GM20000 (cell line): ENCODE data around the gene CHIT1.

Experiments
- DNase-seq: peaks from one replicate; pipeline ENCODE4 v3.0.0; 2012; ENCODE audit warnings: low spot score
- CTCF ChIP-seq: IDR thresholded peaks from 2 replicates; pipeline ENCODE4 v1.5.1; 2012; ENCODE audit warnings: mild to moderate bottlenecking, control low read depth; ENCODE audit errors: extremely low read depth, missing control alignments

The CHIT1 gene

DNA sequence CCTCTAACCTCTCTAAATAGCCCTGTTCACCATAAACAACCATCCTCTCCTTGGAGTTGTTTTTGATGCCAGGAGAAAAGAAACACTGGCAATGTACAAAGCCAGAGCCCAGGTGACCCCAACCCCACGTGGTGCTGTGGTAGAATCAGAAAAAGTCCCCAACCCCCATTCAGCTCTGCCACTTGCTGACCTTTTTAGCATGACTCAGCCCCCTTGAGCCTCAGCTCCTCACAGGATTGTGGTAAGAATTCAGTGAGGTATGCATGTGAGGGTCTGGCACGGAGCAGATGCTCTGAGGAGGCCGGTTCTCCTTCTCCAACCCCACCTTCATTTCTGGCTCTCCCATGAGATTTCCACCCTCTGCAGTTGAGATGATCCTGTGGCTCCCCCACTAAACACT lies 31.8 kb downstream of the CHIT1 start:
- TF ChIP-seq CTCF = no peak

GRCh38 chr1:203196371-203196770 lies 33.1 kb downstream of the CHIT1 start:
- DNase-seq = no peak
- no peak for TF ChIP-seq CTCF

More for the DNA sequence above, 31.8 kb downstream of the CHIT1 start:
- DNase-seq = no peak

DNA sequence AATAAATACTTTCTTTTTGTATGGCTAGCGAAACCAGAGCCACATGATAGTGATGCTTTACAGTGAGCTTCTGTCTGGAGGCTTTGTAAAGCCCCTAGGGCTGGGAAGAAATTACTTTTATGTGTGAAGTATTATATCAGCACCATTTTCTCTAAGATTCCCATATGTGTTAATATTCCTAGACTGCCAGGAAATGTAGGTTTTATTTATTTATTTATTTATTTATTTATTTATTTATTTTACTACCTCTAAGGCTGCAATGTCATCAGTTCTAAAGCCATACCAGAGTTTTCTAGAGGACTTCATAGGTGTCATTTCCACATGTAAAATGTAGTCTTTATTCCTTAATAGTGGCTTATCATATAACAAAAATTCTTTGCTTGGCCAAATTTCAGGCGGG lies 38.5 kb downstream of the CHIT1 start:
- DNase-seq = no peak
- TF ChIP-seq CTCF = no peak

GRCh38 chr1:203189951-203190352 lies 39.5 kb downstream of the CHIT1 start:
- DNase-seq = no peak
- no peak for TF ChIP-seq CTCF

DNA sequence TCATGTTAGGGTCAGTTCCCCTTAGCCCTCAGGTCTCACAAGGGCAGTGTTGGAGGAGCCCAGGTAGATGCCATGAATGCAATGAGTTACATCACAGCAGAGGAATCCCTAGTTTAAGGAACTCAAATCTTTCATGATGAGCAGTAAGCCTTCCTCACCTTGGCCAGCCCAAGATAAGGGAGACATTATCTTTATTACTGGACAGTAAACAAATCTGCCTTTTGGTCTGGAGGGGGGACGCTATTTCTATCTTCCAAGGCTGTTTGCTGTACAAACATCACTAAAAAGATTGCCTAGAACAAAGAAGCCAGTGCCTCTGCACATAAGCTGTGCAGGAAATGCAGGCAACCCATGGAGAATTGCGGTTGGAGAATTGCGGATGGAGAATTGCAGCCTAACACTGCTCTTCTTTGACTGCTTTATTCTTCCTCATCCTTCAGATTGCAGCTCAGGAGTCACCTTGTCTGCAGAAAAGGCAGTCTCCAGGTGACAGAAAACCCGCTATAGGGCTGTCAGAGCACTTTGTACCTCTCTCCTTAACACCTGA lies 40.7 kb downstream of the CHIT1 start:
- TF ChIP-seq CTCF = no peak
- no peak for DNase-seq

DNA sequence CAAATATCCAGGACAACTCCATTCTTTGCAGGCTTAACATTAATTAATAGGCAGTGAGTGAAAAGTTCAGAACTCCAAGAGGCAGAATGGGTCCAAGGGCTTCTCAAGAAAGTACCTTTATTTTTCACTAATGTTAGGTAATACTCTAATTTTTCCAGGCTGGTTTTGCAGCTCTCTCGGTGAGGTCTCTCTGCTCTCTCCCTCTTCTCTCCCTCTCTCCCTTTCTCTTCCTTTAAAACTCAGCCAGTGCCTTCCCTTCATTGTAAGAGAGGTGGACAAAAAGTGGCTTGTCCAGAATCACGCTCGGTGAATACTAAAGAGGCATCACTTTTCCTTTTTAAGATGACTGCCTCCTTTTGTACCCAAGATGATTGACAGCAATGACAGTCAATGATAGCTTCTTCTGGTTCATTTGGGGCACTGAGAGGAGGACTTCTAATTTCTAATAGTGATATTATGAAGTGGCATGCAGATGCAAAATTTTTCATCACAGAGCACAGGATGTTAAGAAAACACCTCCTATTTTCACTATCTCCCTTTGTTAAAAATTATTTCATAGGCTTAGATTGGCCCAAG lies 41.7 kb downstream of the CHIT1 start:
- DNase-seq = no peak
- TF ChIP-seq CTCF = no peak

DNA sequence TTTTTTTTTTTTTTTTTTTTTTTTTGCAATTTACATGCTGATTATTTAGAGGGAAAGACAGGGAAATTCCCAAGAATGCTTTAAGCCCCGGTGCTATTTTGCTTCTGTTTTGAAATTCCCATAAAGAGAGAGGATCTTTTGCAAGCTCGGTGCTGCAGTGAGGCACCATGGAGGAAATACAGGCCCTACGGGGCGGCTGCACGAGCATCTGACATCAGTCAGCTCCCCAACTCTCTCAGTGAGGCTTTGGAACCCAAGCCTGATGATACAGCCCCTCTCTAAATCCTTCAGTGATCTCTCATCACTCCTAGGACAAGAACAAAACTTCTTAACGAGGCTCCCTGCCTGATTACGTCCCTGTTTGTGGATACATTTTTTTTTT lies 42.2 kb downstream of the CHIT1 start:
- TF ChIP-seq CTCF = no peak
- DNase-seq = no peak
